MM.1S (cell line): ENCODE data around the gene SLC27A4.

Experiments used
- CTCF ChIP-seq: fragments of 300-600 bp; sonication (generic); IDR thresholded peaks from 2 replicates; pipeline ENCODE4 v1.5.1; 2016; ENCODE audit warnings: antibody characterized with exemption, low read length, mixed read lengths
- EZH2 ChIP-seq: fragments of 300-600 bp; sonication (generic); optimal IDR thresholded peaks from 2 replicates; pipeline ENCODE3; 2017; ENCODE audit warnings: low read depth, mild to moderate bottlenecking, antibody characterized with exemption, low read length, mixed read lengths
- EZH2phosphoT487 ChIP-seq: fragments of 300-600 bp; sonication (generic); IDR thresholded peaks from 2 replicates; pipeline ENCODE4 v1.6.1; 2018; ENCODE audit warnings: antibody characterized with exemption, low read length

GRCh38 chr9:128365525-128365924 is 25.2 kb downstream of the SLC27A4 start:
- TF ChIP-seq CTCF (no peak), EZH2phosphoT487 (no peak), EZH2 (no peak)
